ENCODE measurements around the gene CYP2U1.

GRCh38 chr4:107935246-107935645 is 3.9 kb downstream of the CYP2U1 start:
- TF ChIP-seq, protein P1, sequence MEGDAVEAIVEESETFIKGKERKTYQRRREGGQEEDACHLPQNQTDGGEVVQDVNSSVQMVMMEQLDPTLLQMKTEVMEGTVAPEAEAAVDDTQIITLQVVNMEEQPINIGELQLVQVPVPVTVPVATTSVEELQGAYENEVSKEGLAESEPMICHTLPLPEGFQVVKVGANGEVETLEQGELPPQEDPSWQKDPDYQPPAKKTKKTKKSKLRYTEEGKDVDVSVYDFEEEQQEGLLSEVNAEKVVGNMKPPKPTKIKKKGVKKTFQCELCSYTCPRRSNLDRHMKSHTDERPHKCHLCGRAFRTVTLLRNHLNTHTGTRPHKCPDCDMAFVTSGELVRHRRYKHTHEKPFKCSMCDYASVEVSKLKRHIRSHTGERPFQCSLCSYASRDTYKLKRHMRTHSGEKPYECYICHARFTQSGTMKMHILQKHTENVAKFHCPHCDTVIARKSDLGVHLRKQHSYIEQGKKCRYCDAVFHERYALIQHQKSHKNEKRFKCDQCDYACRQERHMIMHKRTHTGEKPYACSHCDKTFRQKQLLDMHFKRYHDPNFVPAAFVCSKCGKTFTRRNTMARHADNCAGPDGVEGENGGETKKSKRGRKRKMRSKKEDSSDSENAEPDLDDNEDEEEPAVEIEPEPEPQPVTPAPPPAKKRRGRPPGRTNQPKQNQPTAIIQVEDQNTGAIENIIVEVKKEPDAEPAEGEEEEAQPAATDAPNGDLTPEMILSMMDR (IDR thresholded peaks at IDR 0.05 in 8 of 11, conservative IDR thresholded peaks at IDR 0.05 in 3 of 11) = no peak
- TF ChIP-seq POLR2A (IDR thresholded peaks at IDR 0.05) = no peak

All from spleen (tissue), 7 donors.